ENCODE measurements around the gene CPB1.

CPB1 gene

DNA sequence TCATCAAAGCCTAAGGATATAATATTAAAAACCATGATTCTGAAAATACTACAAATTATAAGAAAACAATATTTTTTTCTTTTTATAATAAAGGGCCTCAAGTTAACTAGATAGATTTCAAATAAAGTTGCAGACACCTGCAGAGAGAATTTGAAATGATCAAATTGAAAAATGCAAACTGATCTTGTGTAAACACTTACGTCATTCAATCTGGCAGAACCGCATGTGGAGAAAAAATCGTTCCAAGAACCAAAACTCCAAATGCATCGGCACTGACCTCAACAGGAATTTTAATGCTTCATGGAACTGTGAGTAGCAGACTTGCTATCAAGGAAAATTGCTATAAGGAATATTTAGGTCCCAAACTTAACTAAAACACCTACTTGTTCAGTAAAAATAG is 54.7 kb downstream of the CPB1 start:
- DNase-seq (ENCODE audit: low read depth, low spot score), result no peak

DNA sequence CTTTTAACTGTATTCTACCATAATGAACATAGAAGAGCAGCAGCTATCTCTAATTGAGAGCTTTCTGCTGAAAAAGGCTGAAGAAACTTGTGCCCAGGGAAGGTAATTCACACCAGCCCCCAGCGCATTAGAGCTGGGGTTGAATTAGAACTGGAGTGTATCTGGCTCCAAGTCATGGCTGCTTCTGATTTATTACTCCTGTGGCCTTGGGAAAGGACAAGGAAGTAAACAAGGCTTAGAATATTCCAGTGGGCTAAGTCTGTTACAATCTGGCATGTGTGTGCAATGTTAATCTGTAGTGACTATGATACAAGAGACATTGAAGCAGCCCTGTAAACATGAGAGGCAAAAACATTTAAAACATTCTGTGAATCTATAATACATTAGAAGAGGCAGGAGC is 55.6 kb downstream of the CPB1 start:
- DNase-seq (ENCODE audit: low read depth, low spot score), result no peak

DNA sequence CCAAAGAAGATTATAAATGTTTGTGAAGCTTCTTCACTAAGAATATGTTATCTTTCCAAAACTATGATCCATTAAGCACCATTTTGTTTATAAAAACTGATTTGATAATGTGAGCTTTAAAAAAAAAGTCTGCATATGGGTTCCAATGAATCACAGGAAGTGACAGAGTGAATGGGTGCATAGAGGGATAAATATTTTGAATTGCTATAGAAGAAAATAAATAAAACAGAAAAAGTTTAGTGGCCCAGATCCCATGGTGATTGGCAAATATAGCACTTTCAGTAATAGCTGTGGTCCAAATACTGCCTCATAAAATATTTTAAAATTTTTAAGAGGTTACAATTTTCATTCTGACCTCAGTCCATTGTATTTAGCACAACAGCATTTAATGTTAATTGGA is 56.6 kb downstream of the CPB1 start:
- no peak for DNase-seq (ENCODE audit: low read depth, low spot score)

DNA sequence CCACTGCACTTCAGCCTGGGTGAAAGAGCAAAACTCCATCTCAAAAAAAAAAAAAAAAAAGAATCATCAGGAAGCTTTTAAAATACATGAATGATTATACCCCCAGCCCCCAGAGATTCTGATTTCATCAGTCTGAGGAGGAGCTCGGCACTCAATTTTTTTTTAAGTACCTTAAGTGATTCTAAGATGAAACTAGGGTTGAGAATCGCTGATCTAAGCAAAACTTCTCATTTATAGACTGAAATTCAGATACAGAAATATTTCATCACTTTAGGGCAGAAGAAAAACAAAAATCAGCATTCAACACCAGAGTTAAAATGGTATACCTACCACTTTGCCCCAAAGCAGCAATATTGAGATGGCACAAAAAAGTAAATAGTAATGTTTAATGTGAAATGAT is 62.2 kb downstream of the CPB1 start:
- DNase-seq (ENCODE audit: low read depth, low spot score), result no peak

DNA sequence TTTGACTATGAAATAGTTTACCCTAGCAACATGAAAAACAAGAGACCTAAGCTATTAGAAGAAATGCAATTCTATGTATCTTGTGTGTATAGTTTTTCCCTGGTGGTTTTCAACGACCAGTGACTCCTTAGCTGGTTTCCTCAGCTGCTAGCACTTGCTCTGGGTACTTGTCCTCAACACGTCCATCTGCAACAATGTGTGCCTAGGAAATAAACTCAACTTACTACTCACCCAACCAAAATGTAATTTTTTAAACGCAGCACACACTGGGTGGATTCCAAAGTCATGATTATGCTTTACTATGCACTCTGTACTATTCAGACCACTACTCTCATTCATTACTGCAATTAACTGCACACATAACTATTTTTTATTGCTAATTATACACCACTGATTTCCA is 68.5 kb downstream of the CPB1 start:
- DNase-seq (ENCODE audit: low read depth, low spot score), result no peak

DNA sequence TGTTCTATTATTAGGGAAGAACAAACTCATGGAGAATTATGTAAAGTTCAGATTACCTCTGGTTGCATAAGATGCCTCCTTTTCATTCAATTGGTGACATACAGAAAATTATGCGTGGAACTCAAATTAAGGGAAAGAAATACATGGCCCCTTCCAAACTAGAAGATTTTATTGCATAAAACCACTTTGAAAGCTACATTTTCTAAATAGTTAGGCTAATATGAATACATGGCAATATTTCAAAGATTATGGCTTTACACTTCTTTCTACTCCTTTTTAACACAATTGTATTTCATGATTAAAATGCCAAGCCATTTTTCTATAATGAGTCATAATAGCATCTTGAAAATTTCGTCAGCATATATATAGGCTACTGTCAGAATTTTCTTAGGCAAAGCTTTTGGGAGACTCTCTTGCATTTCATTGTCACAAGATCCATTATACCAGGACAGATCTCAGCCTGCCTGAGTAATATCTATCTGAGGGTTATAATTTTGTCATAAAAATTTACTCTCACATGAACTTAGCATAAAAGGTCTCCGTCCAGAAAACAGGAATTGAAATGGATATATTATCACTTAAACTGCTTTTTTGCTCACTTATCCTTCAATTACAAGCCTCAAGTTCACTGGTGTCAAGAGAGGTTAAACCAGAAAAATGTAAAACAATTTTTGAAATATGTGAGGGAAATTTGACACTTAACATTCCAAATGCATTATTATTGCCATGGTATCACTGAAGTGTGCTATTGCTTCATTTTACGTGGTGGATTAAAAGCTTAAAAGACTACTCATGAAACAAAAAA is 74.6 kb downstream of the CPB1 start:
- peak; percentile 5 for DNase-seq (ENCODE audit: low read depth, low spot score)

DNA sequence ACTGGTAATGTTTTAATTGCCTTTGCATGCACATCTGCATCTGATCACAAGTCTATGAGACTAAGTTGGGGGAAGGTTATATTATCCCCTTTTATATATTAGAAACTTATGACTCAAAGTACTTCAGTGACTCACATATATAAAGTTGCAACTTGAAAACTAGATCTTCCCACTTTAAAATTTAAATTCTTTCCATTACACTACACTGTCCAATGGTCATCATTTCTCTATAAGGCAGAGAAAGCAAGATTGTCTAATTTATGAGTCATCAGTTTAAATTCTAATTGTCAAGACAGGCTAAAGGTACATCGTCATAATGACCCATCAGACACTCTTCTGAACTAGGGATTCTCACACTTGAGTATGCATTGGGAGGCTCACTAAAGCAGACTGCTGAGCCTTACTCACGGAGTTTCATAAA is 75.4 kb downstream of the CPB1 start:
- DNase-seq (ENCODE audit: low read depth, low spot score), result peak; percentile 5

DNA sequence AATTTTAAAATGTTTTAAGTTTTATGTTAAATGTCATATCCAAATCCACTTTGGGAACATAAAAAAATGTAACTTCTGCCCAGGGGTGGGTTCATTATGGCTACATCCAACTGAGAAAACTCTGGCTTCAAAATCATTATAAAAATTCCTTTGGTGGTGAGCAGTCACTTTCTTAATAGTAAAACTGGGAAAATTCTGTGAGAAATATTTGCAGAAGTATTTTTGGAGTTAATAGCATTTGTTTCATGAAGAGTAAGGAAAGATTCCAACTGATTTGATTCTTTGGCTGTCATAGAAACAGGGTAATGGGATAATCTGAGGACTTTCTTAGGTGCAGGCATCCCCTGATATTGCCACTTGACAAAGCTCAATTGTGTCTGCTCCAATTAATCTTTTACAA is 76.3 kb downstream of the CPB1 start:
- DNase-seq (ENCODE audit: low read depth, low spot score), result no peak

DNA sequence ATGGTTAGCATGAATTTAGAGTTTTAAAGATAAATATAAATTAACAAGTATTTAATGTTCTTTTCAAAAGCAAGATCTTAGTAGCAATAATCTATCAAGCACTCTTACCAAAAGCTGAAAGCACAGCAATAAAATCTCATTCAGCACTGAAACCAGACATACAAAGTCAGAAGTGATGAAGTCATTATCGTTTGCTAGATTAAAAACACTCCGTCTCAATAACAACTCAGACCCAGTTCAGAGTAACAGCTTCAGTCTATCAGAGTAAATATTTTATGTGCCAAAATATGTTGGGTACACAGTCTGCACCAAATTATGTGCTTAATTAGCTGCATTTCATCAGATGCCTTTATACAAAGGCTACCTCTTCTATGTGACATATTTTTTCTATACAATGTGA is 79.1 kb downstream of the CPB1 start:
- DNase-seq (ENCODE audit: low read depth, low spot score), result no peak
